Memory B cell (primary cell): ENCODE measurements around the gene PPFIA3.
"Not testable (repeated sequence)": the region's sequence is repeated elsewhere in the genome, so short reads cannot be mapped to it uniquely, and the experiment has no call there.

Experiments
- ATAC-seq: fragments of 150-1000 bp; cut with Tn5 transposase; 2 replicates; pipeline ENCODE4 v1.10.0; 2021; ENCODE audit warnings: low read depth, mild to moderate bottlenecking, moderate library complexity
- DNase-seq, 2 donors: peaks; one replicate each; pipeline ENCODE4 v3.0.0; 2022; ENCODE audit warnings: low spot score in 2 of 2
- H3K27ac Mint-ChIP-seq: one replicate; pipeline ENCODE4 v1.8.0; 2022; ENCODE audit warnings: mild to moderate bottlenecking, moderate library complexity, mixed read lengths
- H3K27me3 Mint-ChIP-seq: one replicate; pipeline ENCODE4 v1.8.0; 2022; ENCODE audit warnings: mixed read lengths
- H3K36me3 Mint-ChIP-seq: one replicate; pipeline ENCODE4 v1.8.0; 2022; ENCODE audit warnings: mild to moderate bottlenecking, mixed read lengths
- H3K4me1 Mint-ChIP-seq: one replicate; pipeline ENCODE4 v1.8.0; 2022; ENCODE audit warnings: mixed read lengths
- H3K4me3 Mint-ChIP-seq: one replicate; pipeline ENCODE4 v1.8.0; 2022; ENCODE audit warnings: mild to moderate bottlenecking, moderate library complexity, mixed read lengths
- H3K9me3 Mint-ChIP-seq: one replicate; pipeline ENCODE4 v1.8.0; 2022; ENCODE audit warnings: mixed read lengths

PPFIA3 gene

GRCh38 chr19:49126575-49126974, 7.2 kb downstream of the PPFIA3 start:
- Mint-ChIP-seq H3K9me3 (no peaks in the 10 kb centered on the region), H3K27me3 (peaks cover 2% of the 10 kb centered on the region), H3K27ac (no peak overlapping the region), H3K4me3 (peak overlapping the region; percentile 17), H3K4me1 (peaks cover 9% of the 10 kb centered on the region), H3K36me3 (no peaks in the 10 kb centered on the region)
- DNase-seq (no peak), ATAC-seq (no peak)

DNA sequence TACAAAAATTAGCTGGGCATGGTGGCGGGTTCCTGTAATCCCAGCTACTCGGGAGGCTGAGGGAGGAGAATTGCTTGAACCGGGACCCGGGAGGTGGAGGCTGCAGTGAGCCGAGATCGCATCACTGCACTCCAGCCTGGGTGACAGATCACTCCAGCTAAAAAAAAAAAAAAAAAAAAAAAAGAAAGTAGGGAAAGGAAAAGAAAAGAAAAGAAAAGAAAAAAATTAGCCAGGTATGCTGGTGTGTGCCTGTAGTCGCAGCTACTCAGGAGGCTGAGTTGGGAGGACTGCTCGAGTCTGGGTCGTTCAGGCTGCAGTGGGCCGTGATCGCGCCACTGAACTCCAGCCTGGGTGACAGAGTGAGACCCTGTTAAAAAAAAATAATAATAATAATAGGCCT, 7.9 kb downstream of the PPFIA3 start:
- not testable (repeated sequence) for H3K36me3 Mint-ChIP-seq, H3K4me3 Mint-ChIP-seq, H3K27me3 Mint-ChIP-seq, H3K27ac Mint-ChIP-seq, H3K4me1 Mint-ChIP-seq, DNase-seq, ATAC-seq, H3K9me3 Mint-ChIP-seq

DNA sequence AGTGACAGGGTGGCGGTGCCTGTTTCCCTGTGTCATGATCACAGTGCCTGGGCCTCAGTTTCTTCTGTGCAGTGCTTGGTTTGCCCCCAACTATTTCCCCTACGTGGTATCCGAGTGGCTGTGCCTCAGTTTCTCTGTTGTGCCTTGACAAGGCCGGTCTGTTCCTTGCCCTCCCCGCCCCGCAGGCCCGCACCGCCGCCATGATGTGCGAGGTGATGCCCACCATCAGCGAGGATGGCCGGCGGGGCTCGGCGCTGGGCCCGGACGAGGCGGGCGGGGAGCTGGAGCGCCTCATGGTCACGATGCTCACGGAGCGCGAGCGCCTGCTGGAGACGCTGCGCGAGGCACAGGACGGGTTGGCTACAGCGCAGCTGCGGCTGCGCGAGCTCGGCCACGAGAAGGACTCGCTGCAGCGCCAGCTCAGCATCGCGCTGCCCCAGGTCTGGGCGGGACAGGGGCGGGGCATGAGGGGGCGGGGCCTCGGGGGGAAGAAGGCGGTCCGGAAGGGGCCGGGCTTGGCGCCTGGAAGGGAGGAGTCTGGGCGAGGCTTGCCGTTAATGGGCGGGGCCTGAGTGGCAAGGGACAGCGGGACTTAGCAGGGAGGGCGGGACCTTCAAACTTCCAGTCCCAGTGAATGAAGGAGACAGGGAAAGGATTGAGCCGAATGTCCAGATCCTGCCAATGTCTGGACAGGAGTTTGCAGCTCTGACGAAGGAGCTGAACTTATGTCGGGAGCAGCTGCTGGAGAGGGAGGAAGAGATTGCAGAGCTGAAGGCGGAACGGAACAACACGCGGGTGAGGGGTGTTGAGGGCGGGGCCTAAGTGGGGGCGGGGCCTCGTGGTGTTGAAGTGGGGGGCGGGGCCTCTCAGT, 8.6 kb downstream of the PPFIA3 start:
- H3K27me3 Mint-ChIP-seq: no peaks in the 10 kb centered on the region
- no peaks in the 10 kb centered on the region for H3K36me3 Mint-ChIP-seq
- peak overlapping the region; percentile 9 for H3K27ac Mint-ChIP-seq
- peak; percentile 87 to 90 for DNase-seq
- H3K4me3 Mint-ChIP-seq: peak overlapping the region; percentile 88
- peak; percentile 92 for ATAC-seq
- no peaks in the 10 kb centered on the region for H3K9me3 Mint-ChIP-seq
- peaks cover 7% of the 10 kb centered on the region for H3K4me1 Mint-ChIP-seq

DNA sequence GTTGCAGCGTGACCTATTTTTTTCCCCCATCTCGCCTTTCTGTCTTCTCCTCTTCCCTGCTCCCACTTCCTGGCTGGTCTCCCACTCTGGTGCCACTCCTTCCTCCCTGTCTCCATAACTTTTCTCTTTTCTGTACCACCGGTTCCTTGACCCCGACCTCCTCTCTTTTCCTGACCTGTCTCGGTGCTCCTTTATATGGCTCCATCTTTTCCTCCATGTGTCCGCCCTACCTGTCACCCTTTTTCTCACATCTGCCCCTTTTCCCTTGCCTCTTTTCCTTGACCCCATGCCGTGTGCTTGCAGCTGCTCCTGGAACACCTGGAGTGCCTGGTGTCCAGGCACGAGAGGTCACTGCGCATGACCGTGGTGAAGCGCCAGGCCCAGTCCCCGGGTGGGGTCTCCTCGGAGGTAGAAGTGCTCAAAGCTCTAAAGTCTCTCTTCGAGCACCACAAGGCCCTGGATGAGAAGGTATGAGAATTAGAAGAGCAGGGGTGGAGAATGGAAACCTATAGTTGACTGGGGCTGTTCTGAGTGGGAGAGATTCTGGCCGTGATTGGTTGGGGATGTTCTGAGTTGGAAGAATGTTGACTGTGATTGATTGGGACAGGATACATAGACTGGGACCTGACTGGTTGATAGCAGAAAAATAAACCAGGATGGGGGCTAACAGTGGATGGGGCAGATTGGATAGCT, 9.3 kb downstream of the PPFIA3 start:
- peak overlapping the region; percentile 63 for H3K4me3 Mint-ChIP-seq
- H3K27ac Mint-ChIP-seq: no peak overlapping the region
- no peaks in the 10 kb centered on the region for H3K9me3 Mint-ChIP-seq
- H3K36me3 Mint-ChIP-seq: peaks cover 1% of the 10 kb centered on the region
- peaks cover 4% of the 10 kb centered on the region for H3K27me3 Mint-ChIP-seq
- peaks cover 13% of the 10 kb centered on the region for H3K4me1 Mint-ChIP-seq
- ATAC-seq (no peak), DNase-seq (no peak)

GRCh38 chr19:49129238-49129583, 9.9 kb downstream of the PPFIA3 start:
- Mint-ChIP-seq H3K36me3 (peaks cover 1% of the 10 kb centered on the region), H3K4me3 (no peak overlapping the region), H3K9me3 (no peaks in the 10 kb centered on the region), H3K4me1 (peaks cover 15% of the 10 kb centered on the region), H3K27me3 (peaks cover 6% of the 10 kb centered on the region), H3K27ac (no peak overlapping the region)
- DNase-seq: no peak
- ATAC-seq: no peak

DNA sequence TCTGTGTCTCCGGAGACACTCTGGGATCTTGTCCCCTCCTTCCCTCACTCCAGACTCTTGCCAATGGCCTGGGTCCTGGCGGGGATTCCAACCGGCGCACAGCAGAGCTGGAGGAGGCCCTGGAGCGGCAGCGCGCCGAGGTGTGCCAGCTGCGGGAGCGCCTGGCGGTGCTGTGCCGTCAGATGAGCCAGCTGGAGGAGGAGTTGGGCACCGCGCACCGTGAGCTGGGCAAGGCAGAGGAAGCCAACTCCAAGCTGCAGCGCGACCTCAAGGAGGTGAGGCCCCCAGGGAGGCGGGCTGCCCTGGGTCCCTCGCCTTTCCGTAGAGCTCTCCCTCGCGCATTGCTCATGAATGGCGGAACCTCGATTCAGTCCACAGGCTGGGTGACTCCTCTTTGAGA, 11.0 kb downstream of the PPFIA3 start:
- Mint-ChIP-seq H3K4me1 (peaks cover 15% of the 10 kb centered on the region), H3K27ac (no peak overlapping the region), H3K4me3 (no peak overlapping the region), H3K36me3 (peaks cover 1% of the 10 kb centered on the region), H3K27me3 (peaks cover 12% of the 10 kb centered on the region), H3K9me3 (no peaks in the 10 kb centered on the region)
- DNase-seq (no peak), ATAC-seq (no peak)

GRCh38 chr19:49132974-49133609, 13.7 kb downstream of the PPFIA3 start:
- ATAC-seq: peak; percentile 18
- no peak for DNase-seq

DNA sequence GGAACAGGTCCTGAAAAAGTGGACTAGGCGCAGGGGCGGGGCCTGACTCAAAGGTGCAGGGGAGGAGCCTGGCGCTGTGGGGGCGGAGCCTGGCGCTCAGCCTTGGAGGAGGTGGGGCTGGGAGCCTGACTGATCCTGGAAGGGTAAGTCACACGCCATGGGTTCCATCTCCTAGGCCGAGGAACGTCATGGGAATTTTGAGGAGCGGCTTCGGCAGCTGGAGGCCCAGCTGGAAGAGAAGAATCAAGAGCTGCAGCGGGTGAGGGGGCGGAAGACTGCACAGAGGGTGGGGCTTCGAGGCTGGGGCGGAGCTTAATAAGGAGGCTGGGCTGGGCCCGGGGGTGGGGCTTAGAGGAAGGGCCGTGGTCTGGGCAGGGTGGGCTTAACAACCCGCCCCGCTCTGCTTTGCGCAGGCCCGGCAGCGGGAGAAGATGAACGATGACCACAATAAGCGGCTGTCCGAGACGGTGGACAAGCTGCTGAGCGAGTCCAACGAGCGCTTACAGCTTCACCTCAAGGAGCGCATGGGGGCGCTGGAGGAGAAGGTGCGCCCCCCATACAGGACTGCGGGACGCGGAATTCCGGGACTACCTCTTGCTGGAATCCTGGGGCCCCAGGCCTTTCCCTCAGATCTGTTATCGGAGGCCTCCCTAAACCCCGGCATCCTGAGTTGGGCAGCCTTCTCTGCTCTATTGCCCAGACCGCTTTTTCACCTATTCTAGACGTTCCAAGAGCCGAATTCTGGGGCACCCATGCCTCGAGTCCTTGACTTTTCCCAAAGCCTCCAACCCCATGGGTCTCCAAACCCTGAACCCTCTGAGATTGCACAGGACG, 14.5 kb downstream of the PPFIA3 start:
- DNase-seq (no peak), ATAC-seq (peak; percentile 55)
- Mint-ChIP-seq H3K9me3 (no peaks in the 10 kb centered on the region), H3K4me3 (peak overlapping the region; percentile 21), H3K4me1 (peaks cover 7% of the 10 kb centered on the region), H3K27me3 (peaks cover 28% of the 10 kb centered on the region), H3K27ac (no peak overlapping the region), H3K36me3 (peaks cover 4% of the 10 kb centered on the region)

More at GRCh38 chr19:49132974-49133609, 13.7 kb downstream of the PPFIA3 start:
- Mint-ChIP-seq H3K4me1 (peaks cover 13% of the 10 kb centered on the region), H3K4me3 (peak overlapping the region; percentile 21), H3K27ac (no peak overlapping the region), H3K9me3 (no peaks in the 10 kb centered on the region), H3K27me3 (peaks cover 28% of the 10 kb centered on the region), H3K36me3 (peaks cover 4% of the 10 kb centered on the region)

- ATAC-seq (no peak), DNase-seq (no peak)
- Mint-ChIP-seq H3K4me1 (peaks cover 7% of the 10 kb centered on the region), H3K36me3 (peaks cover 4% of the 10 kb centered on the region), H3K27ac (no peak overlapping the region), H3K27me3 (peaks cover 28% of the 10 kb centered on the region), H3K4me3 (no peak overlapping the region), H3K9me3 (no peaks in the 10 kb centered on the region)
Measured at GRCh38 chr19:49135686-49136085, 16.3 kb downstream of the PPFIA3 start.

DNA sequence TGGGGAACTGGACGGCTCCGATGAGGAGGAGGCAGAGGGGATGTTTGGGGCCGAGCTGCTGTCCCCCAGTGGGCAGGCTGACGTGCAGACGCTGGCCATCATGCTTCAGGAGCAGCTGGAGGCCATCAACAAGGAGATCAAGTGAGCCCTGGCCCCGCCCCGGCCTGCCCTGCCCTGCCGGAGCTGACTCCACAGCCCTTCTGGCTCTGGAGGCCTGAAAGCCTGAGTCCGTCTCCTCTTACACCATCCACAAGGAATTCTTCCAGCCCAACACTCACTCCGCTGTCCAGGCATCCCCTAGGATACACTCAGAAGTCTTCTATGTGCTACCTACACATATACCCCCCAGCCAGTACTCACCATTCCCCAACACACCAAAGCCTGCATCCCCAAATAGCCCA, 17.4 kb downstream of the PPFIA3 start:
- H3K9me3 Mint-ChIP-seq: no peaks in the 10 kb centered on the region
- DNase-seq (no peak), ATAC-seq (no peak)
- peaks cover 11% of the 10 kb centered on the region for H3K4me1 Mint-ChIP-seq
- peaks cover 32% of the 10 kb centered on the region for H3K27me3 Mint-ChIP-seq
- peaks cover 6% of the 10 kb centered on the region for H3K36me3 Mint-ChIP-seq
- no peak overlapping the region for H3K4me3 Mint-ChIP-seq
- H3K27ac Mint-ChIP-seq: no peak overlapping the region

- Mint-ChIP-seq H3K27me3 (peaks cover 34% of the 10 kb centered on the region), H3K27ac (no peak overlapping the region), H3K4me3 (no peak overlapping the region), H3K9me3 (no peaks in the 10 kb centered on the region), H3K36me3 (peaks cover 6% of the 10 kb centered on the region), H3K4me1 (peaks cover 16% of the 10 kb centered on the region)
- no peak for DNase-seq
- ATAC-seq: no peak
Measured at GRCh38 chr19:49140951-49141350, 21.6 kb downstream of the PPFIA3 start.

- H3K4me3 Mint-ChIP-seq: no peak overlapping the region
- no peaks in the 10 kb centered on the region for H3K9me3 Mint-ChIP-seq
- peaks cover 16% of the 10 kb centered on the region for H3K4me1 Mint-ChIP-seq
- peaks cover 33% of the 10 kb centered on the region for H3K27me3 Mint-ChIP-seq
- DNase-seq (no peak), ATAC-seq (no peak)
- H3K27ac Mint-ChIP-seq: no peak overlapping the region
- peaks cover 6% of the 10 kb centered on the region for H3K36me3 Mint-ChIP-seq
Measured at GRCh38 chr19:49141352-49141751, 22.0 kb downstream of the PPFIA3 start.

GRCh38 chr19:49142866-49143335, 23.6 kb downstream of the PPFIA3 start:
- Mint-ChIP-seq H3K36me3 (peaks cover 4% of the 10 kb centered on the region), H3K9me3 (no peaks in the 10 kb centered on the region), H3K4me3 (peak overlapping the region; percentile 72), H3K27ac (no peak overlapping the region), H3K4me1 (peaks cover 16% of the 10 kb centered on the region), H3K27me3 (peaks cover 34% of the 10 kb centered on the region)
- DNase-seq: no peak
- peak; percentile 74 for ATAC-seq
